Thyroid gland (tissue), 4 donors: Measurements from ENCODE around the gene CDKN3.

Experiments used
- CTCF ChIP-seq, 6 experiments: fragments of 200-600 bp in 3 of 6; fragments of 450-650 bp in 3 of 6; sonication (generic) in 3 of 6; IDR thresholded peaks; one replicate each; pipeline ENCODE4 v1.5.1; 2016 to 2019; ENCODE audit warnings: antibody characterized with exemption in 6 of 6, mild to moderate bottlenecking in 2 of 6, inconsistent platforms in 1 of 6, moderate library complexity in 1 of 6
- POLR2A ChIP-seq, 2 donors: fragments of 450-650 bp; IDR thresholded peaks; one replicate each; pipeline ENCODE4 v1.6.1; 2017; ENCODE audit warnings: antibody characterized with exemption in 2 of 2, mild to moderate bottlenecking in 2 of 2, moderate library complexity in 1 of 2

DNA sequence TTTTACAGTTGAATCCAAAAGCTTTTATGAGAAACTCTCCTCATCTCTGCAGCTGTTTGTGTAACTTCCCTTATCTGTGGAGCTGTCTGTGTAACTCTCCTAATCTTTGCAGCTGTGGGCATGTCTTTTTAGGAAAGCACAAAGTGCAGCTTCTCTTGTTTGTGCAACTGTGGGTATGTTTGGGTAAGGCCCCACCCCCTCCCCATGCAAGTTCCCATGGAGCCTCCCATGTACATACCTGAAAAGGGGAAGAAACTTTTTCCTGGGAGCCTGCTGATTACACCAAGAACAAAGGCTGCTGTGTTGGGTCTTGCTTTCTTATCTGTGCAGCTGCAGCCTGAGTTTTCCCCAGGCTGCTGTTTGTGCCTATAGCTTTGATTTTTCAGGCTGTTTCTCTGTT lies 42.7 kb upstream of the CDKN3 start:
- TF ChIP-seq CTCF (IDR thresholded peaks at IDR 0.05) (no peak), POLR2A (IDR thresholded peaks at IDR 0.05) (no peak)
